ENCODE measurements around the gene MYO10.

Gene MYO10

GRCh38 chr5:16695779-16696178 is 240.3 kb downstream of the MYO10 start:
- DNase-seq: no peak

GRCh38 chr5:16693879-16694278 is 242.2 kb downstream of the MYO10 start:
- DNase-seq: no peak

DNA sequence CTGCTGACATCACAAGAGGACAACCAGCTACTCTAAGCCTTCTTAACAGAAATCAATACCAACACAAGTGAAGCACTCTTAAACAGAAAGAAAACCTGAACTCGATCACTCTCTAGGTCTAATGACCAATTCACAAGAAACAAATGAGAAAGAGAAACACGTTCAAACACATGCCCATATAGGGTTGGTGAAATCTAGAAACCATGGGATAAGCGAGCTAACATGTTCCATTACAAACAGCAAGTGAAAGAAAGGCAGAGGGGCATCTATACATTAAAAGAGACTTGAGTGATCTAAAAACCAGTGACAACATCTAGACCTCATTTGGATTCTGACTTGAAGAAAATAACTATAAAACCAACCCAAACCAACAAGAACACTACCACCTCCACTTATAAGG is 244.4 kb downstream of the MYO10 start:
- no peak for DNase-seq

GRCh38 chr5:16690243-16690852 is 245.7 kb downstream of the MYO10 start:
- peak; percentile 10 to 67 for DNase-seq

DNA sequence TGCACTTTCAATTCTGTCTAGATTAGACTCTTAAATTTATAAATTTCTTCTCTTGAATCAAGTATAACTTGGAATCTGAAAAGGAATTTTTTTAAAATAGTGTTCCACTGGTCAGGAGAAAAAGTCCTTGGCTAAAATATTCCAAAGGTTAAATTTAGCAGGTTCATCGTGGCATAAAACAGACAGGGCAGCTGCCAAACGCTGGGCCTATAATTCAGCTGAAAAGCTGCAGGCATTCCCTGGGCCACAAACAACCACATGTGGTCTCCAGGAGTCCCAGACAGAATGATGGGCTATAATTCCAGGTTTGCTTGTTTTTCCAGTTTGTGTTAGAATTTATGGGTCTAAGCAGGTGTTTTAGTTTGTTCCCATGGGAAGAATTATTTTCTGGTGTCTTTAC is 248.2 kb downstream of the MYO10 start:
- DNase-seq: no peak

DNA sequence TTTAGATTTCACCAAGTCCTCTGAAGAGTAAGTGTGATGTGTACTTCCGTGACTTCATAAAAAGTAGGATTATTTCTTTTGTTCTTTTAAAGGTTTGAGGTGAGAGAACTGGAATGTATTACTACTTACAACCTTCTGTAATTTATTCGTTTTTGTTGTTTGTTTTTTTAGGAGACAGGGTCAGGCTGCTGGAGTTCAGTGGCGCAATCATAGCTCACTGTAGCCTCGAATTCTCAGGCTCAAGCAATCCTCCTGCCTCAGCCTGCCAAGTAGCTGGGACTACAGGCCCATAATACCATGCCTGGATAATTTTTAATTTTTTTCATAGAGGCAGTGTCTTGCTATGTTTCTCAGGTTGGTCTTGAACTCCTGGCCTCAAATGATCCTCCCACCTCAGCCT is 251.0 kb downstream of the MYO10 start:
- no peak for DNase-seq

DNA sequence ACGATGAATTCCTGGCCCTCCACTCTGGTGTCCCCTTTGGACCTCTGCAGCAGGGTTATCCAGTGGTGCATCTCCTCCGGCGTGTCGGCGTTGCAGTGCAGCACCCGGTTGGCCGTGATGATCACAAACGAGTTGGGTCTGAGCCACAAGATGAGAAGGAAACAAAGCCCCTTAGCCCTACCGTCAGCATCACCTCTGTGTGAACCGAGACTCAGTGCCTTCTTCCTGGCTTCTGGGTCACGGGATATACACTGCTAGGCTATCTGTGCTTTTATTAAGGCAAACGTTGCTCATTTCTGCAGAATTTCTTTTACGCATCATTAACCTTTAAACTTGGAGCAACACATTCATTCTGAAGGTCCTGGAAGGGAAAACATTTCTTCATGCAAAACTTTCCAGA is 254.2 kb downstream of the MYO10 start:
- DNase-seq: no peak

GRCh38 chr5:16679863-16680262 is 256.2 kb downstream of the MYO10 start:
- no peak for DNase-seq

GRCh38 chr5:16679190-16679589 is 256.9 kb downstream of the MYO10 start:
- no peak for DNase-seq

GRCh38 chr5:16675806-16676205 is 260.3 kb downstream of the MYO10 start:
- no peak for DNase-seq

DNA sequence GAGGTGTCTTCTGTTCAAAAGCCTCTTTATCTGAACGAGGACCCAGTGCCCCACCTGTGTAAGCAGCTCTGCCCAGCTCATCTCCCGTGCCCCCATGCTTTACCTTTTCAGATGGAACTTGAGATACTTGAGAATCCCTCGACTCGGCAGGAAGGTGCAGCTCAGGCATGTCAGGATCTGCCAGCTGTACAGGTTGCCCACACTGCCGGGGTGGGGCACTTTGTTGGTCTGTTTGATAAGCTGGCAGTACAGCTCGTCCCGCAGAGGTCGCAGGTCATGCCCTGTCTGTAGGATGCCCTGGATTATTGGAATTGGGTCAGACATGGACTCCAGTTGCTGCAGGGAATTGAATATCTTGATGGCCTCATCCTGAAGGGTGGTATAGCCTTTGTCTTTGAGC is 261.3 kb downstream of the MYO10 start:
- DNase-seq: no peak

DNA sequence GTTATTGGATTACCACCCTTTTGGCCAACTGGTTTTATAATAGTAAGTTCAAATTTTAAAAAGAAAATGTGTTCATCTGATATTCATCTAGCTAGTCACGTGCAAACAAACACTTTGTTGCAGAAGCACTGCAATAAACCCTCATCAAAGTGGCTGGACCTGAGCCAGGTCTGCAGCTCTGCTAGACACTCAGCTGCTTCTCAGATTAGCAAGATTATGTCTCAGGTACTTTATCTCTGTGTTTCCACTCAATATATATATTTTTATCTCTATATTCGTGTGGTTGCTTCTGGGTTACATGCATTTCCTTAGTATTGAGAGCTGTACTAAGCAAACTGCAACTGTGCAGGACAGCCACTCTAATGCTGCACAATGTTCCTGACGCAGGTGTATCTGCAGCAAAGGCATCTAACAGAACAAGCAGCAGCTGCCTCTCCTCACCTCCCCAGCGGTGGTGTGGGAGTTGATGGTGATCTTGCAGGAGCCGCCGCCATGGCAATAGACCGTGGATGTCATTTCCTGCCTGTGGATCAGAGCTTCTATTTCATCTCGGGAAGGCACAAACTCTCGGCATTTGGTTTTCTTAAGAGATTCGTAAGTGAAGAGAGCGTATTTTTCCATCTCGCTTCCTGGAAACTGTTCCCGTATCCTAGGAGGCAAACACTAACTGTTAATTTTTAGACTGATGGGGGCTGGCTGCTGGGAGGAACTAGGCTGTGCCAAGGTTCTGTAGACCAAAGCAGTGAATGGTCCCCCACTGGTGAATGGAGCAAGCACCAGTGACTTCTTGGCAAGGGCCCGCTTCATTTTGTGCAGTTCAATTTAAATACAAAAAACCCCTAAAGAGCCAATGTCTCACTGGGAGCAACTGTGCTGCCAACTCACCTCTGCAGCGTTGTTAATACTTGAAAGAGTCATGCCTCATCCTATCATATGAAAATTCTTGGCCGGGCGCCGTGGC is 262.6 kb downstream of the MYO10 start:
- DNase-seq: no peak

GRCh38 chr5:16671208-16671607 is 264.9 kb downstream of the MYO10 start:
- DNase-seq: no peak

- DNase-seq: no peak
Measured at GRCh38 chr5:16669776-16670175, 266.3 kb downstream of the MYO10 start.

- no peak for DNase-seq
Measured at GRCh38 chr5:16668631-16669030, 267.5 kb downstream of the MYO10 start.

- DNase-seq: no peak
Measured at GRCh38 chr5:16668194-16668593, 267.9 kb downstream of the MYO10 start.

- DNase-seq: peak in 1 of 2 donors; percentile 28
Measured at GRCh38 chr5:16666883-16667398, 269.1 kb downstream of the MYO10 start.

GRCh38 chr5:16666130-16666882 is 269.8 kb downstream of the MYO10 start:
- DNase-seq: no peak

GRCh38 chr5:16665601-16666000 is 270.5 kb downstream of the MYO10 start:
- DNase-seq: no peak

- no peak for DNase-seq
Measured at GRCh38 chr5:16664368-16664767, 271.7 kb downstream of the MYO10 start.

DNA sequence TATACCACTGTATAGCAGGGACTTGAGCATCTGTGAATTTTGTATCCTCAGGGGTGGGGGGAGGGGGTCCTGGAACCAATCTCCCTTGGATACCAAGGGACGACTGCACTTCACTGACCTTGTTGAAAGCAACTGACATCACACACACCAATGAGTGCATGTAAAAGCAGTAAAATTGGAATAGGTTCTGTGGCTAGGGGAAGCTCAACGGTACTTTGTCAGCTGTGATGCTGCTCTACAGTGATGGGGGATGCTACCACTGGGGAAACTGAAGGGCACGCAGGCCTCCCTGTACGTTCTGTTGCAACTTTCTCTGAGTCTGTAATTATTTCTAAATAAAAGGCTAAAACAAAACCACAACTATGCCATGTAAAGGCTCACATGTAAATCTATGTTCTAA is 272.2 kb downstream of the MYO10 start:
- DNase-seq: no peak

- no peak for DNase-seq
Measured at GRCh38 chr5:16661713-16662112, 274.4 kb downstream of the MYO10 start.

DNA sequence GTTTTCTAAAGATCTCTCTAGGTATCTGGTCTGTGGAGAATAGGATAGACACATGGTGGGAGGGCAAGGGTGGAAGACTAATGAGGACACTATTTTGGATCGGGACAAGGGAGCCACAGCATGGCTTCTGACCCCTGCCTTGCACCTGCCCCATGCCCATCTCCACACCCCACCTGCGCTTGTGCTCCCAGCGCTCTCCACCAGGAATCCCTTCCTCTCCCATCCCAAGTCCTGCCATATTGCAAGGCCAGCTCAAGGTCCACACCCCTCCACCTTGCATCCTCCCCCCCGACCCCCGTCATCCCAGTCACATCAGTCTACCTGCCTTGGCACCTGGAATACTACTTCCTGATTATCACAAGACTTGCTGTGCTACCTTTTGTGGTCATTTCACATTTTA is 275.1 kb downstream of the MYO10 start:
- DNase-seq: no peak

Measured in inflammatory macrophage treated with lipopolysaccharide for 1 hour (primary cell).